ENCODE results near the gene EHD2.
"Not testable (repeated sequence)": the region's sequence is repeated elsewhere in the genome, so short reads cannot be mapped to it uniquely, and the experiment has no call there.

The EHD2 gene, protein sequence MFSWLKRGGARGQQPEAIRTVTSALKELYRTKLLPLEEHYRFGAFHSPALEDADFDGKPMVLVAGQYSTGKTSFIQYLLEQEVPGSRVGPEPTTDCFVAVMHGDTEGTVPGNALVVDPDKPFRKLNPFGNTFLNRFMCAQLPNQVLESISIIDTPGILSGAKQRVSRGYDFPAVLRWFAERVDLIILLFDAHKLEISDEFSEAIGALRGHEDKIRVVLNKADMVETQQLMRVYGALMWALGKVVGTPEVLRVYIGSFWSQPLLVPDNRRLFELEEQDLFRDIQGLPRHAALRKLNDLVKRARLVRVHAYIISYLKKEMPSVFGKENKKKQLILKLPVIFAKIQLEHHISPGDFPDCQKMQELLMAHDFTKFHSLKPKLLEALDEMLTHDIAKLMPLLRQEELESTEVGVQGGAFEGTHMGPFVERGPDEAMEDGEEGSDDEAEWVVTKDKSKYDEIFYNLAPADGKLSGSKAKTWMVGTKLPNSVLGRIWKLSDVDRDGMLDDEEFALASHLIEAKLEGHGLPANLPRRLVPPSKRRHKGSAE

DNA sequence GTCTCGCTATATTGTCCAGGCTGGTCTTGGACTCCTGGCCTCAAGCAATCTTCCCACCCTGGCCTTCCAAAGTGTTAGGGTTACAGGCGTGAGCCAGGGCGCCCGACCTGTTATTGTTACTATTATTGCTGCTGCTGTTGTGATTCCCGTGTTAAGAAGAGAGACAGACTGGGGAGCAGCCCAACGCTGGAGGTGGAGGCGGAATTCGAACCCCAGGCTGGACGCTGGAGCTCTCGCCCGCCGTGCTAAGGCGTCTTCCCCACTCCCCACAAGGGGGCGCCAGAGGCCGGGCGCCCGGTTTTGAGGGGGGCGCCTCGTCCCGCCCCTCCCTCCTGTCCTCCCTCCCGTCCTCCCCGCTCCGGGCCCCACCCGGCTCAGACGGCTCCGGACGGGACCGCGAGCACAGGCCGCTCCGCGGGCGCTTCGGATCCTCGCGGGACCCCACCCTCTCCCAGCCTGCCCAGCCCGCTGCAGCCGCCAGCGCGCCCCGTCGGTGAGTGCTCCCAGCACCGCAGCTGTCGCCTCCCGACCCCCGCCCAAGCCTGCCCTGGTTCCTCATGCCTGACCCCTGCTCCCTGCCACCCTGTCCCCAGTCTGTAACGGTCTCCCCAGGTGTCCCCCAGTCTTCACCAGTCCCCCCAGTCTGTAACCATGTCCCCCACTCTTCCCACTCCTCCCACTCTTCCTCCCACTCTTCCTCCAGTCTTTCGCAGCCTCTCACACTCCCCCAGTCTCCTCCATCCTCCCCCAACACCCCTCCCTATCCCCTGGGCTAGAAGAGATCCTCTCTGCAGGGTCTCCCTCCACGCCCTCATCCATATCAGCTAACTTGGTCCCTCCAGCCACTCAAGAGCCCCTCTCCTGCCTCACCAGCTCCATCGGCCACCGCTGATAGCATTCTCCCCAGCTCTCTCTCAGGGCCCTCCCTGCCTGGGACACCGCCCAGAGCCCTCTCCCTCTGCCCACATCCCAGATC lies at the start of gene EHD2:
Gene EHD2, plus strand, starts transcription at position 377 of the 976 bp plus-strand sequence. CDS start 3,191 bp downstream, outside the sequence.
- peak; percentile 20 for DNase-seq (ENCODE audit: low spot score)
- FAIRE-seq, result no peak

DNA sequence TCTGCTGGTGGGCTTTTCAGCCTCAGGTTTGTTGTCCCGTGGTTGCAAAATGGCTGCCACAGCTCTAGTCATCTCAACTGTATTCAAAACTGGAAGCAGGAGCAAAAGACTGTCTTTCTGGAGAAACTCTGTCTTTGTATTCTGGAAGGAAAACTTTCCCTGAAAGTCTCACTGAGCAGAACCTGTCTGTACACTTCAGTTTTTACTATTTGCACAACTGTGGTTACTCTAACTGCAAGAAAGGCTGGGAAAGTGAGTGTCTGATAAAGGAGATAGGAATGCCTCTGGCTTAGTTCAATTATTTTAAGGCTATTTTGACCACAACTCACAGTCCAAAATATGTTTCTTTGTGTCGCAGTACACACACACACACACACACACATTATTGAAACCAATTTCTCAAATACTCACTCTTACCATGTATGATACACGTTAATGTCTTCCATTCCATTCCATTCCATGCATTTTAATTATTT lies 49.7 kb upstream of the EHD2 start:
- FAIRE-seq, result peak; percentile 62
- DNase-seq (ENCODE audit: low spot score), result peak; percentile 65

DNA sequence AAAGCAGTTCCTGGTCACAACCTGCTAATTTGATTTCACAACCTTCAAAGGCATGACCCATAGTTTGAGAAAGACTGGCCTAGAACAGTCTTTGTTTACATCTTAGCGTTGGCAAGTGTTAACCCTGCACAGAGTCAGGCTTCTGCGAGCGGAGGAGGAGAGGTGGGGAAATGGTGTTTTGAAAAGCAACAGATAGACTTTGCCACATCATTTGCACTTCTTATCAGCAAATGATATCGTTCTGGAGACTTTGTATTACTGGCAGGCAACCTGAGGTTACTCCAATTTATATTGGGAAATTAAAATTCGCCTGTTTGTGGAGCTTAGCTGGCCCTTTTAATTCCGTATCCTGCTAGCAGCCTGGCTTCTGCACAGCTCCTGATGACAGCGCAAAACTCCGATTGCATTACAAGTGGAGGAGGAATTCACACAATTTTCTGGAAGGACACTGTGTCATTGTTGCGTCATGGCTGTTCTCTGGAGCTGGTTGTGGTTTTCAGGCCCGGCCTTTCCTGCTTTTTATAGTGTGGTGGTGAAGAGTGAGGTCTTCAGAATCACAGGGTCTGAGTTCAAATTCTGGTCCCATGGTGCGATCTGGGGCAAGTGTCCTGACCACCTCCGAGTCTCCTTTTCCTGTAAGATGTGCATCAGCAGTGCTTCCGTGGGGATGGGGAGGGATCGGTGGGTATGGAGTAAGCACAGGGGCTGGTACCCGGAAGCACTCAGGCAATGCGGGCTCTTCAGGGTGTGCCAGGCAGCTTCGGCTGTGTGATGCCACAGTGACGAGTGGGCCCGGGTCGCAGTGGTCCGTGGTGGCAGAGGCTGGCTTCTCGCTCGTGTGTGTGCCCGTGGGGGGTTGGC lies 49.1 kb upstream of the EHD2 start:
- FAIRE-seq (peak; percentile 72), DNase-seq (ENCODE audit: low spot score) (peak; percentile 82)

DNA sequence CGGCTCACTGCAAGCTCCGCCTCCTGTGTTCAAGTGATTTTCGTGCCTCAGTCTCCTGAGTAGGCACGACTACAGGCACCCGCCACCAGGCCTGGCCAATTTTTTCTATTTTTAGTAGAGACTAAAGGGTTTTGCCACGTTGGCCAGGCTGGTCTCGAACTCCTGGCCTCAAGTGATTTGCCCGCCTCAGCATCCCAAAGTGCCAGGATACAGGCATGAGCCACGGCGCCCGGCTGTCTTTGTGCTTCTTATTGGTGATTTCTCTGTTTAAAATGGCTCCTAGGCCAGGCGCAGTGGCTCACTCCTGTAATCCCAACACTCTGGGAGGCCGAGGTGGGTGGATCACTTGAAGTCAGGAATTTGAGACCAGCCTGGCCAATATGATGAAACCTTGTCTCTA lies 44.7 kb upstream of the EHD2 start:
- not testable (repeated sequence) for FAIRE-seq; DNase-seq (ENCODE audit: low spot score)

DNA sequence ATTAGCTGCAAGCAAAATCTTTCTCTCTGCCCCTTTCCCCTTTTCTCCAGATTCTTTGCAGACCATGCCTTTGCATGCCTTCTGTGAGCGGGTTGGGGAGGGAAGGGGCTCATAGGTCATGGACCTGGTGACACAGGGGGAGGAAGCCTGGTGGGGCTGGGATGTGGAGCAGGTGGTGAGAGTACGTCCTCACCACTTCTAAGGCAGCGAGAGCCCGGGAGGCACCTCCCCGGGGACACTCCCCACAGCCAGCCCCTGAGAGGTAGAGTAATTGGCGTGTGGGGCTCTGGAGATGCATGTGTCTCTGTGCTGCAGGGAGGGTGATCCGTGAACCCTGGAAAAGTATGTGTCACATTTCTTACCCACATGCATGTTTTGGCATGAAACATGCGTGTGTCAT lies 42.5 kb upstream of the EHD2 start:
- DNase-seq (ENCODE audit: low spot score), result no peak
- no peak for FAIRE-seq

DNA sequence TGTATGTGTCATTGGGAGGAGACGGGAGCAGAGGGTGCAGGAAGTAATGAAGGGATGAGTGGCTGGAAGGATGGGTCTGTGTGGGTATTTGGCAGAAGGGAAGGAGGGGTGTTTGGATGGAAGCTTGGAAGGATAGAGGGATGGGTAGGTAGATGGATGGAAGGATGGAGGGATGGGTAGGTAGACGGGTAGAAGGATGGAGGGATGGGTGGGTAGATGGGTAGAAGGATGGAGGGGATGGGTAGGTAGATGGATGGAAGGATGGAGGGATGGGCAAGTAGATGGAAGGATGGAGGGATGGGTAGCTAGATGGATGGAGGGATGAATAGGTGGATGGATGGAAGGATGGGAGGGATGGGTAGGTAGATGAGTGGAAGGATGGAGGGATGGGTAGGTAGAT lies 41.7 kb upstream of the EHD2 start:
- no peak for DNase-seq (ENCODE audit: low spot score)
- no peak for FAIRE-seq

DNA sequence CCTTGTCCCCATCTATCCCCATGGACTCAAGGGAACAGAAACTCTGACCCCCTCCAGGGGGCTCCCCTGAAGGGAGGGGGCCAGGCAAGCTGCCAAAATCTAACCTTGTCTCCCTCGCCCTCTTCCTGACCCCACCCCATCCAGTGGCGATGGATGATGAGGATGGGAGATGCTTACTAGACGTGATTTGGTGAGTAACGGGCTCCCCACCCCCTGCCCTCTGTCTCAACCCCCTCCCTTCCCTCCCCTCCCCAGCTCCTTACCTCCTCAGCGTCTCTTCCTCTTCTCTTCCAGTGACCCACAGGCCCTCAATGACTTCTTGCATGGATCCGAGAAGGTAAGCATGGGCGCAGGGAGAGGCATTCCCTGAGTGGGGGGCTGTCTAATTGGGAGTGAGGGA lies 39.8 kb upstream of the EHD2 start:
- DNase-seq (ENCODE audit: low spot score), result no peak
- FAIRE-seq, result no peak

DNA sequence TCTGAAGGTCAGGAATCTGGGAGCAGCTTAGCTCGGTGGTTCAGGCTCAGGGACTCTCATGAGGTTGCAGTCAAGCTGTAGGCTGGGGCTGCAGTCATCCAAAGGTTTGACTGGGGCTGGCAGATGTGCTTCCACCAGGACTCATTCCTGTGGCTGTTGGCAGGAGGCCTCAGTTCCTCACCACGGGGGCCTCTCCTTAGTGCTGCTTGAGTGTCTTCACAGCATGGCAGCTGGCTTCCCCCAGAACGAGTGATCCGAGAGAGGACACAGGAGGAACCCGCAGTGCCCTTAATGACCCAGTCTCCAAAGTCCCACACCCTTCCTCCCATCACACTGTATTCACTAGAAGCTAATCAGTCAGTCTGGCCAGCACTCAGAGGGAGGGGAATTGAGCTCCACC lies 38.7 kb upstream of the EHD2 start:
- FAIRE-seq (no peak), DNase-seq (ENCODE audit: low spot score) (no peak)

DNA sequence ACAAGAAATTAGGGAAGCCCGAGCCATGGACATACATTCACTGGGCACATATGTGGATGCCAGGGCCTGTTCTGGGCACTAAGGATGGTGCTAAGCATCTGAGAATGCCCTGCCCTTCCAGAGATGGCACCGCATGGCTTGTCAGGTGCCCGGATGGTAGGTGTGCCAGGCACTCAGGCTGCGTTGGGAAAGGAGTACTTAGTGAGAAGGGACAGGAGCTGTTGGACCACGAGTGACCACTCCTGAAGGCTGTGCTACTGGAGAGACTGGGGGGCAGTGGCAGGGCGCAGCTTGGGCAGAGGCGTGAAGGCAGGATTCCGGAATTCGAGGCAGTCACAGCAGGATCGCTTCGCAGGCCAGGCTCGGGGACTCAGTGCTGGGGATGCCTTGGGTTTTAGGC lies 38.0 kb upstream of the EHD2 start:
- DNase-seq (ENCODE audit: low spot score), result no peak
- FAIRE-seq, result no peak

DNA sequence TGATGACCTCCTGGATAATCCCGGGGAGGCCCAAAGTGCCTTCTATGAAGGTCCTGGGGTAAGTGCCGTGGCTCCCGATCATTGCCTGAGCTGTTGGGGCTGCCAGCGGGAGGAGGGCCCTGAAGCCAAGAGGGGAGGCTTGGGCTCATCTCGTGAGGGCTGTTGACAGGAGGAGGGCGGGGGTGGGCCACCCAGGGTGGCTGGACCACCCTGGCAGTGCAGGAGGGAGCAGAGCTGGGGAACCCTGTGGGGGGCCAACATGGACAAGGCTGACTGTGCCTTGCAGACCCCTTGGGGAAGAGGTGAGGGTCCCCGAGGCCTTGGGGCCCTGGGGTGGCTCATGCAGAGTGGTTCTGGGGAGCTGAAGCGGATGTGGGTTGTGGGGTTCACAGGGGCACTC lies 37.4 kb upstream of the EHD2 start:
- DNase-seq (ENCODE audit: low spot score) (no peak), FAIRE-seq (no peak)

DNA sequence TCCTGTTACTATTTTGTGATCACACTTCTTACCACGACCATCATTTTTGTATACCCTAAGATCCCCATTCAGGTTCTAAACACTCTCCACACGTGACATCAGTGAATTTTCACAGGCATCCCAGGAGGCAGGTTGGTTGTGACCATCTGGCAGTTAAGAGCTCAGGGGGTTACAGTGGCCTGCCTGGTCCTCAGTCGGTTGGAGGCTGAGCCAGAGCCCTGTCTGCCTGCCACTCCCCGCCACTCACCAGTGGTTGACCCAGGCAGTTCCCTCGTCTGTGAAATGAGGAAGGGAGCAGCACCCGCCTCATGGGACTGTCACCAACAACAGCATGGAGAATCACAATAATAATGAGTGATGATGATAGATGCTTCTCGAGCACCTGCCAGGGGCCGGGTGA lies 36.4 kb upstream of the EHD2 start:
- FAIRE-seq, result no peak
- DNase-seq (ENCODE audit: low spot score), result no peak

DNA sequence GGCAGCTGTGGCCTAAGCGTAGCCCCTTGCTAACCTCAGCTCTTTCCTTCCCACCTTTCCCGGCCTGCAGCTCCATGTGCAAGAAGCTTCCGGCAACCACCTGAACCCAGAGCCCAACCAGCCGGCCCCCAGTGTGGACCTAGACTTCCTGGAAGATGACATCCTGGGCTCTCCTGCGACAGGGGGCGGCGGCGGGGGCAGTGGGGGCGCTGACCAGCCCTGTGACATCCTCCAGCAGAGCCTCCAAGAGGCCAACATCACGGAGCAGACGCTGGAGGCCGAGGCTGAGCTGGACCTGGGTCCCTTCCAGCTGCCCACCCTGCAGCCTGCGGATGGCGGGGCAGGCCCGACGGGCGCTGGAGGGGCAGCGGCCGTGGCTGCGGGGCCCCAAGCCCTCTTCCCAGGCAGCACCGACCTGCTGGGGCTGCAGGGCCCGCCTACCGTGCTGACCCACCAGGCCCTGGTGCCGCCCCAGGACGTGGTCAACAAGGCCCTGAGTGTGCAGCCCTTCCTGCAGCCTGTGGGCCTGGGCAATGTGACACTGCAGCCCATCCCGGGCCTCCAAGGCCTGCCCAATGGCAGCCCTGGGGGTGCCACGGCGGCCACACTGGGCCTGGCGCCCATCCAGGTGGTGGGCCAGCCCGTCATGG lies 33.8 kb upstream of the EHD2 start:
- no peak for FAIRE-seq
- DNase-seq (ENCODE audit: low spot score), result no peak

DNA sequence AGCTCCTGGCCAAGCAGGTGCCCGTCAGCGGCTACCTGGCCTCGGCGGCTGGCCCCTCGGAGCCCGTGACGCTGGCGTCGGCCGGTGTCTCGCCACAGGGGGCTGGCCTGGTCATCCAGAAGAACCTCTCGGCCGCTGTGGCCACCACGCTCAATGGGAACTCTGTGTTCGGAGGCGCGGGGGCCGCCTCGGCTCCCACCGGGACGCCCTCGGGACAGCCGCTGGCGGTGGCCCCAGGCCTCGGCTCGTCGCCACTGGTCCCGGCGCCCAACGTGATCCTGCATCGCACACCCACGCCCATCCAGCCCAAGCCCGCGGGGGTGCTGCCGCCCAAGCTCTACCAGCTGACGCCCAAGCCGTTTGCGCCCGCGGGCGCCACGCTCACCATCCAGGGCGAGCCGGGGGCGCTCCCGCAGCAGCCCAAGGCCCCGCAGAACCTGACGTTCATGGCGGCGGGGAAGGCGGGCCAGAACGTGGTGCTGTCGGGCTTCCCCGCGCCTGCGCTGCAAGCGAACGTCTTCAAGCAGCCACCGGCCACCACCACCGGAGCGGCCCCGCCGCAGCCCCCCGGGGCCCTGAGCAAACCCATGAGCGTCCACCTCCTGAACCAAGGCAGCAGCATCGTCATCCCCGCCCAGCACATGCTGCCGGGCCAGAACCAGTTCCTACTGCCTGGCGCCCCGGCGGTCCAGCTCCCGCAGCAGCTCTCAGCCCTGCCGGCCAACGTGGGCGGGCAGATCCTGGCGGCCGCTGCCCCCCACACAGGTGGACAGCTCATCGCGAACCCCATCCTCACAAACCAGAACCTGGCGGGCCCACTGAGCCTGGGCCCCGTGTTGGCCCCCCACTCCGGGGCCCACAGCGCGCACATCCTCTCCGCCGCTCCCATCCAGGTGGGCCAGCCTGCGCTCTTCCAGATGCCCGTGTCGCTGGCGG lies 33.0 kb upstream of the EHD2 start:
- no peak for FAIRE-seq
- DNase-seq (ENCODE audit: low spot score), result no peak

DNA sequence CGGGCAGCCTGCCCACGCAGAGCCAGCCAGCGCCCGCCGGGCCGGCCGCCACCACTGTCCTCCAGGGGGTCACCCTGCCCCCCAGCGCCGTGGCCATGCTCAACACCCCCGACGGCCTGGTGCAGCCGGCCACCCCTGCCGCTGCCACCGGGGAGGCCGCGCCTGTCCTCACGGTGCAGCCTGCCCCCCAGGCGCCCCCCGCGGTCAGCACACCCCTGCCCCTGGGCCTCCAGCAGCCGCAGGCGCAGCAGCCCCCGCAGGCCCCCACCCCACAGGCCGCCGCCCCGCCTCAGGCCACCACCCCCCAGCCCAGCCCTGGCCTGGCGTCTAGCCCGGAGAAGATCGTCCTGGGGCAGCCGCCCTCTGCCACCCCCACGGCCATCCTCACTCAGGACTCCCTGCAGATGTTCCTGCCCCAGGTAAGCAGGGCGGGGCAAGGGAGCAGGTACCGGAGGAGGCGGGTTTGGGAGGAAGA lies 32.3 kb upstream of the EHD2 start:
- FAIRE-seq (no peak), DNase-seq (ENCODE audit: low spot score) (no peak)

DNA sequence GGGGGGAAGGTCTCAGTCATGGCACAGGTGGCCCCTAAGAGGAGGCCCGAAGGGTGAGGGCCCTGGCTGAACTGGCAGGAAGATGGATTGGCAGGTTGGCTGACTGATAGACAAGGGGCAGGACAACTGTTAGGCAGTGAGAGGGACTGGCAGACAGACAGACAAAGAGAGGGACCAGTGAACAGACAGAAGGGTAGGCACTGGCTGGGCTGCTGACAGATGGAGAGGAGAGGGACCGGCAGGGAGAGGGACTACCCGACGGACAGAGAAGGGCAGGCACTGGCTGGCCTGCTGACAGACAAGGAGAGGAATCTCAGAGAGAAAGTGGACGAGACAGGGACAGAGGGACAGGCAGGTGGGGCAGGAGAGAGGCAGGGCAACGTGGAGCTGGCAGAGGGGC lies 31.8 kb upstream of the EHD2 start:
- no peak for DNase-seq (ENCODE audit: low spot score)

DNA sequence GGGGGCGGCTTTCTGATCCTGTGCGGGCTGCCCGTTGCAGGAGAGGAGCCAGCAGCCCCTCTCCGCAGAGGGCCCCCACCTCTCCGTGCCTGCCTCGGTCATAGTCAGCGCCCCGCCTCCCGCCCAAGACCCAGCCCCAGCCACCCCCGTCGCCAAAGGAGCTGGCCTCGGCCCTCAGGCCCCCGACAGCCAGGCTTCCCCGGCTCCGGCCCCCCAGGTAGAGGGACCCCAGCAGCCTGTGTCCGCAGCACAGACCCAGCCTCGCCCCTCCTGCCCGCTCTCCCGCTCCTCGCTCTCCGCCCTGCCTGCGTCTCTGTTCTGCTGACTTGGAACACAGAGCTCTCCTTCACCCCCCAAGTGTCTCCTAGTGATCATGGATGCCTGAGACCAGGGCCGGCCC lies 31.3 kb upstream of the EHD2 start:
- no peak for FAIRE-seq

More for the DNA sequence above, 31.8 kb upstream of the EHD2 start:
- FAIRE-seq, result no peak

DNA sequence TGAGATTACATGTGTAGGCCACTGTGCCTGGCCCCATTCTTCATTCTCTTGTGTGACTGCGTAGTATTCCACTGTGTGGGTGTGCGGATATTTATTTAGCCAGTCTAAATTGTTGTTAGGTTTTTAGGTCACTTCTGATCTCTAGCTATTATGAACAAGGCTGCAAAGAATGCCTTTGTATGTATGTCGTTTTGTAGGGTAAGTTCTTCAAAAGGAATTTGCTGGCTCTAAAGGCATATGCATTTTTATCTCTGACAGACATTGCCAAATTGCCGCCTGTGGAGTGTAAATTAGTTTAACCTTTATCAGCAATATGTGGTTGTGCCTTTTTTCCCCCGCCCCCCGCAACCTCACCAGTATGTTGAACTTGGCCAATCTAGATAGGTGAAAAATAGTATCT lies 30.3 kb upstream of the EHD2 start:
- DNase-seq (ENCODE audit: low spot score) (no peak), FAIRE-seq (no peak)

More for the DNA sequence above, 31.3 kb upstream of the EHD2 start:
- no peak for DNase-seq (ENCODE audit: low spot score)

DNA sequence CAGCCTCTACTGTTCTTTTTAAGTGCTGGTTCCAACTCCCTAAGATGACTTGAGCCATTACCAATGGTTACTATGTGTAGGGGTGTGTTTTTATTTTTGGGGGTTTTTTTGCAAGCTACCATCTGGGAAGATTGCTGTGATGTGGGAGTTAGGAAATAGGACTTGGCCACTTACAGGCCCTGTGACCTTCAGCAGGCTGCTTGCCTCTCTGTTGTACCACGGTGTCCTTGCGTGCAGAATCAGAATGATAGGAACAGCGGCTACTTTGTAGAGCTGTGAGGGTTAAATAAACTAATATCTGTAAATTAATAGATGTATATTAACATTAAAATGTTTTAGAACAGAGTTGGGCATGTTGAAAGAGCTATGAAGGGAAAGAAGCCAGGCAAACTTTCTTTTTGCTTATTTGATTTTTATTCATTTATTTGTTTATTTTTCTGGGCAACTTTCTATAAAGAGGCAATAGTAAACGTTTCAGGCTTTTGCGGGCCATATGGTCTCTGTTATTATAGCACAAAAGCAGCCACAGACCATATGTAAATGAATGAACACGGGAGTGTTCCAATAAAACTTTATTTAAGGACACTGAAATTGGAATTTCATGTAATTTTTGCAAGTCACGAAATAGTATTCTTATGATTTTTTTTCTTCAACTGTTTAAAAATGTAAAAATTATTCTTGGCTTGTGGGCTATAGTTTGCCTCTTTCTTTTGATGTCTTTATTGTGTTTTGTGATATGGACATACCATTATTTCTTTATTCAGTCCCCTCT lies 26.4 kb upstream of the EHD2 start:
- DNase-seq (ENCODE audit: low spot score), result no peak
- no peak for FAIRE-seq

All from RCC 7860 (cell line).